HEK293T (cell line): ENCODE data around the gene OR9A4.

Source experiments
- CTCF ChIA-PET: fragments of 350-600 bp; formaldehyde crosslinking; extraction: SDS; loops from one replicate; lab custom pipeline; 2021; ENCODE audit warnings: antibody characterized with exemption, inconsistent platforms; lab: Yijun Ruan, JAX
- POLR2A ChIA-PET: fragments of 350-600 bp; formaldehyde crosslinking; extraction: SDS; loops from one replicate; lab custom pipeline; 2020; ENCODE audit warnings: antibody characterized with exemption, inconsistent platforms; lab: Yijun Ruan, JAX
- DNase-seq: peaks from one replicate; pipeline ENCODE4 v3.0.0; 2012; ENCODE audit warnings: mixed read lengths; ENCODE audit errors: extremely low spot score
- BHLHE40 ChIP-seq: fragments of 450-650 bp; IDR thresholded peaks from 2 replicates; pipeline ENCODE4 v1.6.1; 2016; ENCODE audit warnings: mild to moderate bottlenecking, moderate library complexity, borderline replicate concordance
- CTBP1 ChIP-seq: fragments of 450-650 bp; IDR thresholded peaks from 2 replicates; pipeline ENCODE4 v1.6.1; 2016; ENCODE audit warnings: borderline replicate concordance
- ELF4 ChIP-seq: fragments of 450-650 bp; IDR thresholded peaks from 2 replicates; pipeline ENCODE4 v1.6.1; 2017; ENCODE audit warnings: antibody characterized with exemption
- FOXA1 ChIP-seq: fragments of 450-650 bp; IDR thresholded peaks from 2 replicates; pipeline ENCODE4 v1.6.1; 2016; ENCODE audit warnings: mild to moderate bottlenecking
- FOXK2 ChIP-seq: fragments of 450-650 bp; IDR thresholded peaks from 2 replicates; pipeline ENCODE4 v1.6.1; 2016; ENCODE audit warnings: mild to moderate bottlenecking
- FOXM1 ChIP-seq: fragments of 450-650 bp; IDR thresholded peaks from 2 replicates; pipeline ENCODE4 v1.6.1; 2017; ENCODE audit warnings: mild to moderate bottlenecking, borderline replicate concordance
- HDGF ChIP-seq: fragments of 450-650 bp; IDR thresholded peaks from 2 replicates; pipeline ENCODE4 v1.6.1; 2017; ENCODE audit warnings: antibody characterized with exemption, borderline replicate concordance
- L3MBTL2 ChIP-seq: fragments of 450-650 bp; conservative IDR thresholded peaks from 2 replicates; pipeline ENCODE4 v1.6.1; 2016; ENCODE audit warnings: mild to moderate bottlenecking
- LEF1 ChIP-seq: fragments of 450-650 bp; IDR thresholded peaks from 2 replicates; pipeline ENCODE4 v1.6.1; 2017; ENCODE audit warnings: mild to moderate bottlenecking, borderline replicate concordance
- NFRKB ChIP-seq: fragments of 450-650 bp; IDR thresholded peaks from 2 replicates; pipeline ENCODE4 v1.6.1; 2016; ENCODE audit warnings: mild to moderate bottlenecking, moderate library complexity
- SP1 ChIP-seq: fragments of 450-650 bp; IDR thresholded peaks from 2 replicates; pipeline ENCODE4 v1.6.1; 2017
- SUZ12 ChIP-seq: fragments of 450-650 bp; IDR thresholded peaks from 2 replicates; pipeline ENCODE4 v1.6.1; 2016; ENCODE audit warnings: mild to moderate bottlenecking
- TARDBP ChIP-seq: fragments of 450-650 bp; IDR thresholded peaks from 2 replicates; pipeline ENCODE4 v1.6.1; 2016
- ZNF384 ChIP-seq: fragments of 450-650 bp; IDR thresholded peaks from 2 replicates; pipeline ENCODE4 v1.6.1; 2016
- TF ChIP-seq, protein P1 (sequence below): fragments of 450-650 bp; IDR thresholded peaks from 2 replicates; pipeline ENCODE4 v1.6.1; 2016

Gene OR9A4

DNA sequence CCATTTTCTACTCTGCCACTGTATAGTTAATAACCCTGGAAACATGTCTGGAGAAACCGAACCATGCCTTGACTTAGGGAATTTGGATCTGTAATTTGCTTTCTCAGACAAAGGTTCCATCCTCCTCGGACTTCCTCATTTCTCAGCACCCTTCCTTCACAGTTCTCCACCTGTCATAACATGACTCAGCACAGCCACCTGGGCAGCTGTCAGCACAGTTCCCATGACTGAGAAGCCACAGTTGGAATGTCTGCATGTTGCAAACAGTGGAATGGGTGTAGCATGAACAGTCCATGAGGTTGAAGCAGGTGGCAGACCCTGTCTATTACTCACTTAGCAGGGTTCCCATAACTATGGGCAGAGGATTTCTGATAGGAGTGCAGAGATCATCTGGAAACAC is 634 bp upstream of the OR9A4 start:
- TF ChIP-seq NFRKB: no peak
- no peak for TF ChIP-seq L3MBTL2
- TF ChIP-seq, protein P1, sequence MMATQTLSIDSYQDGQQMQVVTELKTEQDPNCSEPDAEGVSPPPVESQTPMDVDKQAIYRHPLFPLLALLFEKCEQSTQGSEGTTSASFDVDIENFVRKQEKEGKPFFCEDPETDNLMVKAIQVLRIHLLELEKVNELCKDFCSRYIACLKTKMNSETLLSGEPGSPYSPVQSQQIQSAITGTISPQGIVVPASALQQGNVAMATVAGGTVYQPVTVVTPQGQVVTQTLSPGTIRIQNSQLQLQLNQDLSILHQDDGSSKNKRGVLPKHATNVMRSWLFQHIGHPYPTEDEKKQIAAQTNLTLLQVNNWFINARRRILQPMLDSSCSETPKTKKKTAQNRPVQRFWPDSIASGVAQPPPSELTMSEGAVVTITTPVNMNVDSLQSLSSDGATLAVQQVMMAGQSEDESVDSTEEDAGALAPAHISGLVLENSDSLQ: no peak
- no peak for TF ChIP-seq FOXK2
- TF ChIP-seq SP1: no peak
- no peak for TF ChIP-seq HDGF
- no peak for TF ChIP-seq LEF1
- no peak for TF ChIP-seq TARDBP
- TF ChIP-seq ZNF384: no peak
- TF ChIP-seq FOXM1: no peak
- no peak for TF ChIP-seq BHLHE40
- CTCF ChIA-PET: no interaction called here
- POLR2A ChIA-PET: no interaction called here
- no peak for DNase-seq

GRCh38 chr7:141920281-141920680 is 4.1 kb downstream of the OR9A4 start:
- CTCF ChIA-PET: no interaction called here
- TF ChIP-seq SUZ12 (no peak), ELF4 (no peak), SP1 (no peak)
- POLR2A ChIA-PET: no interaction called here
- no peak for DNase-seq

DNA sequence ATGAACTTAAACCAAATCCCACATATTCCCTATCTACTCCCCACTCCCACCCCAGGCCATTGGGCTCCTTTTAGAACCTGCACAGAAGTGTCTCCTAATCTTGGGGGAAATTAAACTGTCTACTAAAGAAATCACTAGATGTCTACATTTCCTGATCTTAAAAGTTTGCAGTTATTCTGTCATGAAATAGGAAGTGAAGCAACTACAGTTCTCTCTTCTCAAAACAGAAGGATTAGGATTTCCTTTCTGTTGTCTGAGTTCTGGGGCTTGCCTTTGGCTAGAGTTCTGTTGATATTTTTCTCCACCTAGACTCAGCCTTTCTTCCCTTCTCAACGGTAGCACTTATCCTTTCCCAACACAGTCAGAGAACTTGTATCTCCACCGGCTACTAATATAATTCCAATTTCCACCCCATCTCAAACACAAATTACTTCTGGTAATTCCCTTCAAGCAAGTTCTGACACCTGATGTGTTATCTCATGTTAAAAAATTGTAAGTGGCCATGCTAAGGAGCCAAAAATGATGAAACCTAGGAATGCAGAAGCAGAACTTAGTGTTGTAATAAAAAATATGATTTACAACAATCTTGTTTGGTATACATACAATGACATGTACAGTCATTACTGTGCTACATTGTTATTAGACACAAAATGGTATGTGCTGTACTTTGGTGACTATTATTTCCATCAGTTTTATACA is 12.1 kb downstream of the OR9A4 start:
- ChIA-PET POLR2A (no interaction called here), CTCF (interaction anchor here (0.7 kb wide), 1 partner anchor 852 kb away, joined by 3 read pairs; no protein-coding TSS in a partner anchor)
- TF ChIP-seq, protein P1: no peak
- TF ChIP-seq CTBP1 (no peak), BHLHE40 (no peak), TARDBP (no peak), ZNF384 (no peak), FOXM1 (no peak), SUZ12 (no peak), SP1 (no peak), ELF4 (no peak), NFRKB (no peak), L3MBTL2 (no peak), LEF1 (no peak)
- DNase-seq: no peak

DNA sequence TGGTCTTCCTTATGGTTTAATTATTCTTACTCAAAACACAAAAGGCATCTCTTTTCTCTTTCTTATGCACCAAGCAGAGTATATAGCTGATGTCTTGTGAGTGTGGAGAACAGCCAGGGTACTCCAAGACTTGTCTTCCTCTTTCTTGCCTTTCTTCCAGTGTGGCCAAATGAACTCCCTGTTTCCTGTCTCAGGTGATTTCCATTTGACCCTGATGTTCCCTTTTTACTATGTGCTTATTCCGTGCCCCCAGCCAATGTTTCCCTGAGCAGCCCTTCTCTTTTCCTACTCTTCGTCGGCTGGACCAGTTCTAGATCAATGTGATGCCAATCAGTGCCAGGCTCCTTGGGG is 12.6 kb downstream of the OR9A4 start:
- TF ChIP-seq SUZ12: no peak
- no peak for TF ChIP-seq SP1
- TF ChIP-seq CTBP1: no peak
- no peak for TF ChIP-seq FOXA1
- TF ChIP-seq ZNF384: no peak
- TF ChIP-seq FOXM1: no peak
- CTCF ChIA-PET: no interaction called here
- POLR2A ChIA-PET: no interaction called here
- no peak for DNase-seq

- no peak for TF ChIP-seq ELF4
- no peak for TF ChIP-seq FOXM1
- no peak for TF ChIP-seq L3MBTL2
- TF ChIP-seq CTBP1: no peak
- TF ChIP-seq LEF1: no peak
- ChIA-PET CTCF (no interaction called here), POLR2A (no interaction called here)
- DNase-seq: no peak
Measured at GRCh38 chr7:141930211-141930610, 14.0 kb downstream of the OR9A4 start.

- no peak for DNase-seq
- CTCF ChIA-PET: no interaction called here
- POLR2A ChIA-PET: no interaction called here
- TF ChIP-seq ZNF384: no peak
- TF ChIP-seq, protein P1: no peak
- TF ChIP-seq FOXM1: no peak
- no peak for TF ChIP-seq ELF4
Measured at GRCh38 chr7:141941075-141941474, 24.9 kb downstream of the OR9A4 start.

GRCh38 chr7:141943846-141944245 is 27.6 kb downstream of the OR9A4 start:
- TF ChIP-seq CTBP1 (no peak), SP1 (no peak)
- TF ChIP-seq, protein P1: no peak
- ChIA-PET POLR2A (no interaction called here), CTCF (no interaction called here)
- DNase-seq: no peak
